Measurements from ENCODE around the gene MAPKAPK2.

DNA sequence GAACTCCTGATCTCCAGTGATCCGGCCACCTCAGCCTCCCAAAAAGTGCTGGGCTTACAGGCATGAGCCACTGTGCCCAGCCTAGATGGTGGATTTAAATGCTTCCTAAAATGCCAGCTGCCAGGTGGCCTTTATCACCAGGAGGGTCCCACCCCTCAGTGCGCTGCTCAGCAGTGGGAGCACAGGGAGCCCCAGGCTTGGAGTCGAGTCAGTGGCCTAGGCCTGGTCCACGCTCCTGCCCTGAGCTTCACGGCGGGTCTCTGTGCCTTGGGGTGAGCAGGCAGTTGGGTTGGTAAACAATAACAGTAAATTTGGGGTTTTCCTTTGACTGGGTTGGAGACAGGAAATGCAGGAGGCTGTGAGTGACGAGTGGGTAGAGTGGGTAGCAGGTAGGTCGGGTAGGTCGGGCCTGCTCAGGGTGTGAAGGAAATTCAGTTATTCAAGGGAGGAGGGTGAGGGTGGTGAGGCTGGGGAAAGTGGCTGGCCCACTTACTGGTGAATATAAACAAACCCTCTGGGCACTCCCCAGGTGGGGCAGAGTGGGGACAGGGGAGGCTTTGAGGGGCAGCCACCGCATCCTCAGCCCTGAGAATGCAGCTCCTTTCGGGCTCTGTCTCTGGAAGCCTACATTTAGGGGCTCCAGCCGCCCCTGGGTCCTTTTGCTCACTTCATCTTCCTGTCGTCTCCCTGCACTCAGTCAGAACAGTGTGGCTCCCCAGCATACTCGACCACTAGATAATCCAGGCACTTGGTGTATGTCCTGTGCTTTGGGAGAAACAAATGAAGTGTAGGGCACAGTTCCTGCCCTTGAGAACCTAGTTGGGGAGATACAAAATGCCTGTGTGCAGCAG is 52.4 kb downstream of the MAPKAPK2 start:
- TF ChIP-seq EP300 (IDR thresholded peaks at IDR 0.05; ENCODE audit: borderline replicate concordance) (no peak), YY1 (IDR thresholded peaks at IDR 0.05; ENCODE audit: low read depth) (no peak), CREB1 (IDR thresholded peaks at IDR 0.05; ENCODE audit: low read depth) (no peak), RAD21 (IDR thresholded peaks at IDR 0.05; ENCODE audit: low read depth) (no peak), NFIC (IDR thresholded peaks at IDR 0.05) (no peak), REST (IDR thresholded peaks at IDR 0.05; ENCODE audit: low read depth) (no peak)
- TF ChIP-seq, protein P1, sequence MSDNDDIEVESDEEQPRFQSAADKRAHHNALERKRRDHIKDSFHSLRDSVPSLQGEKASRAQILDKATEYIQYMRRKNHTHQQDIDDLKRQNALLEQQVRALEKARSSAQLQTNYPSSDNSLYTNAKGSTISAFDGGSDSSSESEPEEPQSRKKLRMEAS (IDR thresholded peaks at IDR 0.05) = no peak
